Activated CD4-positive, alpha-beta T cell treated with anti-CD3 and anti-CD28 coated beads for 36 hours (primary cell): ENCODE results near the gene HAPLN1. TPM values are rescaled to one million over a fixed set of nuclear protein-coding genes. Genes with fewer than 3 reads are reported as not detected.

ENCODE experiments used
- ATAC-seq: fragments of 200-7000 bp; cut with Tn5 transposase; one replicate; pipeline ENCODE4 v1.10.0; 2021; ENCODE audit warnings: mild to moderate bottlenecking, moderate library complexity
- CTCF ChIA-PET: fragments of 350-600 bp; sonication (Branson Sonifier 250); formaldehyde crosslinking; loops from one replicate; lab custom pipeline; 2021; ENCODE audit warnings: antibody characterized with exemption; lab: Charles Lee
- POLR2A ChIA-PET: fragments of 350-600 bp; sonication (Branson Sonifier 250); formaldehyde crosslinking; loops from one replicate; lab custom pipeline; 2021; ENCODE audit warnings: antibody characterized with exemption, inconsistent platforms; lab: Charles Lee
- DNase-seq: peaks from one replicate; pipeline ENCODE4 v3.0.0-alpha.2; 2020
- H3K27ac Mint-ChIP-seq: one replicate; pipeline ENCODE4 v1.8.0; 2021; ENCODE audit warnings: mixed read lengths
- H3K27me3 Mint-ChIP-seq: one replicate; pipeline ENCODE4 v1.8.0; 2021; ENCODE audit warnings: mixed read lengths
- H3K36me3 Mint-ChIP-seq: one replicate; pipeline ENCODE4 v1.8.0; 2021; ENCODE audit warnings: low read depth, mixed read lengths
- H3K4me1 Mint-ChIP-seq: one replicate; pipeline ENCODE4 v1.8.0; 2021; ENCODE audit warnings: mixed read lengths
- H3K4me3 Mint-ChIP-seq: one replicate; pipeline ENCODE4 v1.8.0; 2021; ENCODE audit warnings: mild to moderate bottlenecking, moderate library complexity, mixed read lengths
- H3K9me3 Mint-ChIP-seq: one replicate; pipeline ENCODE4 v1.8.0; 2021; ENCODE audit warnings: low read depth, mixed read lengths
- intact Hi-C, 2 experiments: fragments of 100-400 bp; cut with DNase I in 1 of 2; cut with micrococcal nuclease in 1 of 2; formaldehyde crosslinking; loops; one replicate each; pipeline versions ENCODE4 v1.14.2 to v1.15.1; 2022 to 2024; cut with DNase I, micrococcal nuclease
- total RNA-seq, 2 experiments: library from RNA; stranded (reverse); gene quantifications; one replicate each; pipeline ENCODE4 v1.2.3, GENCODE V29; 2021

The HAPLN1 gene
- total RNA-seq, 2 experiments from 2014 or later = not detected

GRCh38 chr5:83715236-83716065 is 5.2 kb downstream of the HAPLN1 start:
- Mint-ChIP-seq H3K4me1 (no peaks in the 10 kb centered on the region), H3K27ac (no peak overlapping the region), H3K9me3 (no peaks in the 10 kb centered on the region), H3K27me3 (peaks cover 29% of the 10 kb centered on the region), H3K36me3 (no peaks in the 10 kb centered on the region), H3K4me3 (no peak overlapping the region)
- intact Hi-C loops = loop anchor here in 1 of 2 experiments (5.0 to 10.0 kb wide), 3 partner anchors 212 to 1329 kb away; no protein-coding TSS in a partner anchor
- ChIA-PET CTCF (no interaction called here), POLR2A (no interaction called here)
- ATAC-seq (no peak), DNase-seq (no peak)

GRCh38 chr5:83714810-83715209 is 5.8 kb downstream of the HAPLN1 start:
- intact Hi-C loops = loop anchor here in 1 of 2 experiments (5.0 to 10.0 kb wide), 3 partner anchors 212 to 1330 kb away; no protein-coding TSS in a partner anchor
- H3K9me3 Mint-ChIP-seq = no peaks in the 10 kb centered on the region
- no peaks in the 10 kb centered on the region for H3K4me1 Mint-ChIP-seq
- ChIA-PET CTCF (no interaction called here), POLR2A (no interaction called here)
- no peaks in the 10 kb centered on the region for H3K36me3 Mint-ChIP-seq
- H3K27ac Mint-ChIP-seq = no peak overlapping the region
- H3K27me3 Mint-ChIP-seq = peaks cover 29% of the 10 kb centered on the region
- no peak overlapping the region for H3K4me3 Mint-ChIP-seq
- DNase-seq (no peak), ATAC-seq (no peak)

GRCh38 chr5:83711982-83712601 is 8.6 kb downstream of the HAPLN1 start:
- ATAC-seq (no peak), DNase-seq (peak; percentile 23)
- ChIA-PET CTCF (interaction anchor here (1.0 to 1.9 kb wide), 5 partner anchors 9 to 29 kb away, joined by 3 to 6 read pairs (median 4); partner anchors contain the start of gene HAPLN1), POLR2A (no interaction called here)
- Mint-ChIP-seq H3K27me3 (peaks cover 23% of the 10 kb centered on the region), H3K36me3 (no peaks in the 10 kb centered on the region), H3K27ac (no peak overlapping the region), H3K4me3 (no peak overlapping the region), H3K4me1 (no peaks in the 10 kb centered on the region), H3K9me3 (no peaks in the 10 kb centered on the region)
- intact Hi-C loops = loop anchor here in 1 of 2 experiments (10.0 kb wide), 2 partner anchors 543 to 1333 kb away; no protein-coding TSS in a partner anchor

GRCh38 chr5:83709973-83710372 is 10.7 kb downstream of the HAPLN1 start:
- Mint-ChIP-seq H3K27ac (no peak overlapping the region), H3K9me3 (no peaks in the 10 kb centered on the region), H3K27me3 (peaks cover 27% of the 10 kb centered on the region), H3K4me1 (no peaks in the 10 kb centered on the region), H3K36me3 (no peaks in the 10 kb centered on the region), H3K4me3 (no peak overlapping the region)
- POLR2A ChIA-PET = no interaction called here
- CTCF ChIA-PET = no interaction called here
- no peak for DNase-seq
- no peak for ATAC-seq
- intact Hi-C loops = loop anchor here in 1 of 2 experiments (10.0 kb wide), 2 partner anchors 545 to 1335 kb away; no protein-coding TSS in a partner anchor

- Mint-ChIP-seq H3K9me3 (no peaks in the 10 kb centered on the region), H3K4me1 (no peaks in the 10 kb centered on the region), H3K36me3 (no peaks in the 10 kb centered on the region), H3K27me3 (peaks cover 28% of the 10 kb centered on the region), H3K4me3 (no peak overlapping the region), H3K27ac (no peak overlapping the region)
- DNase-seq (no peak), ATAC-seq (no peak)
- ChIA-PET CTCF (interaction anchor here (2.1 kb wide), 1 partner anchor 10 kb away, joined by 5 read pairs; no protein-coding TSS in a partner anchor), POLR2A (no interaction called here)
- intact Hi-C loops = no loop called here
Observed at GRCh38 chr5:83708170-83708569, 12.5 kb downstream of the HAPLN1 start.

GRCh38 chr5:83703059-83703458 is 17.6 kb downstream of the HAPLN1 start:
- ChIA-PET CTCF (no interaction called here), POLR2A (no interaction called here)
- no peaks in the 10 kb centered on the region for H3K36me3 Mint-ChIP-seq
- peaks cover 17% of the 10 kb centered on the region for H3K27me3 Mint-ChIP-seq
- no peaks in the 10 kb centered on the region for H3K4me1 Mint-ChIP-seq
- no peak for ATAC-seq
- H3K27ac Mint-ChIP-seq = no peak overlapping the region
- H3K4me3 Mint-ChIP-seq = no peak overlapping the region
- H3K9me3 Mint-ChIP-seq = no peaks in the 10 kb centered on the region
- intact Hi-C loops = no loop called here
- DNase-seq = no peak

GRCh38 chr5:83701886-83702285 is 18.8 kb downstream of the HAPLN1 start:
- H3K4me1 Mint-ChIP-seq = no peaks in the 10 kb centered on the region

GRCh38 chr5:83689881-83690280 is 30.8 kb downstream of the HAPLN1 start:
- ATAC-seq (no peak), DNase-seq (no peak)
- Mint-ChIP-seq H3K36me3 (no peaks in the 10 kb centered on the region), H3K4me3 (no peak overlapping the region), H3K27ac (no peak overlapping the region), H3K4me1 (no peaks in the 10 kb centered on the region), H3K9me3 (no peaks in the 10 kb centered on the region), H3K27me3 (peaks cover 2% of the 10 kb centered on the region)
- CTCF ChIA-PET = interaction anchor here (0.9 kb wide), 1 partner anchor 22 kb away, joined by 3 read pairs; no protein-coding TSS in a partner anchor
- intact Hi-C loops = no loop called here
- POLR2A ChIA-PET = no interaction called here

More at GRCh38 chr5:83701886-83702285, 18.8 kb downstream of the HAPLN1 start:
- intact Hi-C loops = no loop called here
- ATAC-seq (no peak), DNase-seq (no peak)
- Mint-ChIP-seq H3K27me3 (peaks cover 14% of the 10 kb centered on the region), H3K27ac (no peak overlapping the region), H3K9me3 (no peaks in the 10 kb centered on the region), H3K36me3 (no peaks in the 10 kb centered on the region), H3K4me3 (no peak overlapping the region)
- ChIA-PET POLR2A (no interaction called here), CTCF (no interaction called here)

GRCh38 chr5:83688281-83688680 is 32.4 kb downstream of the HAPLN1 start:
- no peak overlapping the region for H3K27ac Mint-ChIP-seq
- DNase-seq (no peak), ATAC-seq (no peak)
- H3K36me3 Mint-ChIP-seq = no peaks in the 10 kb centered on the region
- no peaks in the 10 kb centered on the region for H3K9me3 Mint-ChIP-seq
- H3K4me1 Mint-ChIP-seq = no peaks in the 10 kb centered on the region
- intact Hi-C loops = no loop called here
- H3K27me3 Mint-ChIP-seq = peaks cover 2% of the 10 kb centered on the region
- H3K4me3 Mint-ChIP-seq = no peak overlapping the region
- ChIA-PET CTCF (no interaction called here), POLR2A (no interaction called here)

GRCh38 chr5:83687124-83687619 is 33.5 kb downstream of the HAPLN1 start:
- no peak for DNase-seq
- ChIA-PET POLR2A (no interaction called here), CTCF (no interaction called here)
- no peak for ATAC-seq
- intact Hi-C loops = no loop called here
- no peak overlapping the region for H3K27ac Mint-ChIP-seq
- H3K36me3 Mint-ChIP-seq = no peaks in the 10 kb centered on the region
- no peaks in the 10 kb centered on the region for H3K9me3 Mint-ChIP-seq
- no peaks in the 10 kb centered on the region for H3K4me1 Mint-ChIP-seq
- H3K4me3 Mint-ChIP-seq = no peak overlapping the region
- H3K27me3 Mint-ChIP-seq = peaks cover 6% of the 10 kb centered on the region

- intact Hi-C loops = no loop called here
- no peak for ATAC-seq
- Mint-ChIP-seq H3K9me3 (no peaks in the 10 kb centered on the region), H3K4me3 (no peak overlapping the region), H3K4me1 (no peaks in the 10 kb centered on the region), H3K27ac (no peak overlapping the region), H3K36me3 (no peaks in the 10 kb centered on the region), H3K27me3 (peaks cover 6% of the 10 kb centered on the region)
- no peak for DNase-seq
- ChIA-PET CTCF (no interaction called here), POLR2A (no interaction called here)
Observed at GRCh38 chr5:83686251-83686650, 34.4 kb downstream of the HAPLN1 start.
